Panc1 (cell line): ENCODE data around the gene CENPP. TPM values are rescaled to one million over a fixed set of nuclear protein-coding genes. Genes with fewer than 3 reads are reported as not detected.

Source experiments
- ATAC-seq: fragments of 200-7000 bp; cut with Tn5 transposase; 2 replicates; pipeline ENCODE4 v1.9.1; 2020; ENCODE audit warnings: mild to moderate bottlenecking, moderate library complexity
- BruUV-seq: library from RNA; stranded (reverse); fragments of 400-500 nt; replicated peaks from 2 replicates; lab custom pipeline; 2021; lab: Mats Ljungman, UMichigan
- CTCF ChIA-PET: fragments of 300-600 bp; sonication (Branson Sonifier 250); formaldehyde crosslinking; loops from one replicate; lab custom pipeline; 2022; ENCODE audit warnings: antibody characterized with exemption; lab: Charles Lee
- POLR2A ChIA-PET: fragments of 300-600 bp; sonication (Branson Sonifier 250); formaldehyde crosslinking; loops from one replicate; lab custom pipeline; 2022; ENCODE audit warnings: antibody characterized with exemption; lab: Charles Lee
- DNase-seq: peaks from one replicate; pipeline ENCODE4 v3.0.0-alpha.2; 2010; ENCODE audit warnings: low read depth, low spot score
- H3K27ac ChIP-seq: 2 replicates; pipeline ENCODE4 v1.5.1; 2011; ENCODE audit warnings: mild to moderate bottlenecking, low read length, inconsistent platforms
- H3K27me3 ChIP-seq: fragments of 200-500 bp; sonication (Bioruptor generic); 2 replicates; pipeline ENCODE4 v1.6.0; 2014; ENCODE audit warnings: low read length, inconsistent platforms; ENCODE audit not compliant: control insufficient read depth, insufficient read depth
- H3K36me3 ChIP-seq: fragments of 200-500 bp; sonication (Bioruptor generic); 2 replicates; pipeline ENCODE4 v1.5.1; 2014; ENCODE audit warnings: inconsistent platforms, mild to moderate bottlenecking, low read length, moderate library complexity; ENCODE audit not compliant: control insufficient read depth, insufficient read depth
- H3K4me1 ChIP-seq: 2 replicates; pipeline ENCODE4 v1.5.1; 2011; ENCODE audit warnings: inconsistent platforms, mild to moderate bottlenecking, low read length, moderate library complexity; ENCODE audit not compliant: control insufficient read depth, insufficient read depth
- H3K4me3 ChIP-seq, 2 experiments: 2 replicates each; pipeline ENCODE4 v1.5.1; 2011 to 2012; ENCODE audit warnings: low read depth in 2 of 2, low read length in 2 of 2, mild to moderate bottlenecking in 2 of 2, inconsistent platforms in 1 of 2, moderate library complexity in 1 of 2
- H3K9me3 ChIP-seq: fragments of 200-500 bp; sonication (Bioruptor generic); 2 replicates; pipeline ENCODE4 v1.5.1; 2014; ENCODE audit warnings: low read depth, mild to moderate bottlenecking, inconsistent platforms, low read length, moderate library complexity; ENCODE audit not compliant: control insufficient read depth, insufficient read depth
- CTCF ChIP-seq: fragments of 450-650 bp; IDR thresholded peaks from 2 replicates; pipeline ENCODE4 v1.5.1; 2017; ENCODE audit warnings: mild to moderate bottlenecking
- POLR2AphosphoS5 ChIP-seq: IDR thresholded peaks from 2 replicates; pipeline ENCODE4 v1.6.1; 2012; ENCODE audit warnings: mild to moderate bottlenecking, low read depth, low read length, moderate library complexity
- REST ChIP-seq, 2 experiments: IDR thresholded peaks; 2 replicates each; pipeline ENCODE4 v1.6.1; 2011 to 2012; ENCODE audit warnings: low read depth in 2 of 2, control low read depth in 1 of 2, low read length in 1 of 2, mild to moderate bottlenecking in 1 of 2, moderate library complexity in 1 of 2; ENCODE audit not compliant: insufficient read depth in 1 of 2
- SIN3A ChIP-seq: IDR thresholded peaks from 2 replicates; pipeline ENCODE4 v1.6.1; 2012; ENCODE audit warnings: low read depth, mild to moderate bottlenecking, low read length, moderate library complexity, borderline replicate concordance; ENCODE audit not compliant: insufficient read depth
- TCF7L2 ChIP-seq: IDR thresholded peaks from 2 replicates; pipeline ENCODE4 v1.6.1; 2011; ENCODE audit warnings: mild to moderate bottlenecking, low read depth, low read length, inconsistent platforms
- in situ Hi-C: cut with HindIII; loops from 2 replicates; pipeline ENCODE4 v1.10.0; 2016; ENCODE audit warnings: low sequenced_read_pairs, low pct_unique_long_range_greater_than_20kb
- intact Hi-C: fragments of 100-400 bp; cut with micrococcal nuclease; formaldehyde crosslinking; loops from one replicate; pipeline ENCODE4 v1.10.0; 2022; ENCODE audit not compliant: unreplicated experiment
- total RNA-seq: library from RNA; stranded (reverse); gene quantifications from one replicate; pipeline ENCODE4 v1.2.1, GENCODE V29; 2021; ENCODE audit not compliant: unreplicated experiment

CENPP gene
- total RNA-seq, 1 experiment from 2014 or later: 6.7 TPM

- Histone ChIP-seq H3K9me3 (no peaks in the 10 kb centered on the region), H3K27ac (no peak overlapping the region), H3K27me3 (no peaks in the 10 kb centered on the region), H3K36me3 (no peaks in the 10 kb centered on the region), H3K4me3 (no peak overlapping the region), H3K4me1 (no peaks in the 10 kb centered on the region)
- intact Hi-C loops (no loop called here), in situ Hi-C loops (no loop called here)
- ChIA-PET CTCF (no interaction called here), POLR2A (no interaction called here)
- TF ChIP-seq REST (IDR thresholded peaks at IDR 0.05; ENCODE audit: insufficient read depth in 1 of 2, low read depth in 2 of 2, low read length in 1 of 2) (no peak), TCF7L2 (no peak), CTCF (no peak), POLR2AphosphoS5 (no peak), SIN3A (no peak)
- no TSS peak for BruUV-seq
- no peak for ATAC-seq
- DNase-seq: no peak
Observed at GRCh38 chr9:92385001-92385400, 59.2 kb downstream of the CENPP start.

- ATAC-seq: no peak
Observed at GRCh38 chr9:92385477-92385876, 59.7 kb downstream of the CENPP start.

More at GRCh38 chr9:92385477-92385876, 59.7 kb downstream of the CENPP start:
- ChIA-PET POLR2A (no interaction called here), CTCF (no interaction called here)
- no TSS peak for BruUV-seq
- in situ Hi-C loops (no loop called here), intact Hi-C loops (no loop called here)
- TF ChIP-seq POLR2AphosphoS5 (no peak), REST (IDR thresholded peaks at IDR 0.05; ENCODE audit: insufficient read depth in 1 of 2, low read depth in 2 of 2, low read length in 1 of 2) (no peak), SIN3A (no peak), TCF7L2 (no peak), CTCF (no peak)
- Histone ChIP-seq H3K27ac (no peak overlapping the region), H3K4me3 (no peak overlapping the region), H3K9me3 (no peaks in the 10 kb centered on the region), H3K4me1 (no peaks in the 10 kb centered on the region), H3K27me3 (no peaks in the 10 kb centered on the region), H3K36me3 (no peaks in the 10 kb centered on the region)
- no peak for DNase-seq
